CD4-positive, alpha-beta T cell treated with Interleukin-4 for 4 hours (primary cell): ENCODE measurements around the gene MGAT5.

ENCODE experiments used
- DNase-seq: peaks from one replicate; pipeline ENCODE4 v3.0.0-alpha.2; 2020

MGAT5 gene

DNA sequence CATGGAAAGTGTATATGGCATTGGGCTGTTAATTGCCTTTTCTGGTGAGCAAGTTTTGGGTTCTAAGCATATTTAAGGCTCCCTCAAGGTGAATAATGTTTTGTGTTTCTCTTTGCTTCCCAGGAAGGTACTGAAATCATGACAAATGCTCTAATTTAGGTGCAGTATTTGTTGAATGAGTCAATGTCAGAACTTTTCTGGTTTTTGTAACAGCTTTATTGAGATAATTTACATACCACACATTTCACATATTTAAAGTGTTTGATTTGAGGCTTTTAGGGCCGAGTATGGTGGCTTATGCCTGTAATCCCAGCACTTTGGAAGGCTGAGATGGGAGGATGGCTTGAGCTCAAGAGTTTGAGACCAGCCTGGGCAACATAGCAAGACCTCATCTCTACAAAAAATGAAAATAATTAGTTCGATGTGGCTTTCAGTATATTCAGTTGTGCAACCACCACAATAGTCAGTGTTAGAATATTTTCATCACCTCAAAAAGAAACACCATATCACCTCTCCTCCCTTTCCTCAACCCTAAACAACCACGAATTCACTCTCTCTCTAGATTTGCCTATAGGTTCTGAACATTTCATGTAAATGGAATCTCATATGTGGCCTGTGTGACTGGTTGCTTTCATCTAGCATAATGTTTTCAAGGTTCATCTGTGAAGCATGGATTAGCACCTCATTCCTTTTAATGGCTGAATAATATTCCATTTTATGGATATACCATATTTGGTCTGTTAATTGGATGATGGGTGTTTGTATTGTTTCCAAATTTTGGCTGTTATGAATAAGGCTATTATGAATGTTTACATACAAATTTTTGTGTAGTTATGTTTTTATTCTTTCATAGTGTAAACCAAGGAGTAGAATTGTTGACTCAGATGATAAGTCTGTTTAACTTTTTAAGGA lies 54.9 kb downstream of the MGAT5 start:
- DNase-seq: no peak

GRCh38 chr2:134310107-134311079 lies 56.5 kb downstream of the MGAT5 start:
- DNase-seq: no peak

DNA sequence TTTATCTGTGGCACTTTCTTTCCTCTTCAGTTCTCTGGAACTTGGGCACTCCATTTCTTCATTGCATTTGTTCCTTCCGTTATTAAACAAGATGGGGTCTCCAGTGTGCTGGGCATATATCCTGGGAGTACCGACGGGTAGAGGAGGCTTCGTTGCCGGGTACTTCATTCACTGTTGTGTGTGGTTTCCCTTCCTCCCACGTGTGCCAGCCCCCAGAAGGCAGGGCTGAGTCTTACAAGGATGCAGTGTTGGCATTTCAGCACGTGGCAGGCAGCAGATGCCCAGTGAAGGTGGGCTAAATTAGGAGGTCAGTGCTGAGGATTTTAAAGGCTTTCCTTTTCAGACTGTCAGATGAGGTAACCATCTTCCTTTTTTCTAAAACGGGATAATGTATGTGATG lies 58.6 kb downstream of the MGAT5 start:
- no peak for DNase-seq

DNA sequence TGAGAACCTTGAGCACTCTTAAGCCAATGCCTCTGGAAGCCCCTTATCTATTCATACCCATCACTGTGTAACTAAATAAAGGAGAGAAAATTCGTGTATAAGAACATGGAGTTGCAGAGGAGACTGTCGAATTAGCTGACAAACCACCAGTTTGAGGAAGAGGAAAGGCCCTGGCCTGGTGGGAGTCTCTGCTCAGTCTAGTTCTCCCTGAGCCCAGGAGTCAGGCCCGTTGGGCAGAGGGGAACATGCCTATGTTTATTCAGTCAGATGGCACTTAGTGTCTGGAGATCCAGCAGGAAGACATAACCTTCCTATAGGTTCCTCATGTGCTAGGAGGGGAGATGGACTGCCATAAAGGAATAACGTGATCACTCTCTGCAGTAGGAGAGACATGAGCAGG lies 60.3 kb downstream of the MGAT5 start:
- DNase-seq: no peak

- DNase-seq: no peak
Observed at GRCh38 chr2:134314681-134315368, 61.0 kb downstream of the MGAT5 start.

- DNase-seq: no peak
Observed at GRCh38 chr2:134315471-134315870, 61.6 kb downstream of the MGAT5 start.

GRCh38 chr2:134319596-134320254 lies 65.9 kb downstream of the MGAT5 start:
- DNase-seq: peak; percentile 23

- DNase-seq: peak; percentile 50
Observed at GRCh38 chr2:134320930-134321329, 67.1 kb downstream of the MGAT5 start.

GRCh38 chr2:134323777-134324176 lies 69.9 kb downstream of the MGAT5 start:
- no peak for DNase-seq

DNA sequence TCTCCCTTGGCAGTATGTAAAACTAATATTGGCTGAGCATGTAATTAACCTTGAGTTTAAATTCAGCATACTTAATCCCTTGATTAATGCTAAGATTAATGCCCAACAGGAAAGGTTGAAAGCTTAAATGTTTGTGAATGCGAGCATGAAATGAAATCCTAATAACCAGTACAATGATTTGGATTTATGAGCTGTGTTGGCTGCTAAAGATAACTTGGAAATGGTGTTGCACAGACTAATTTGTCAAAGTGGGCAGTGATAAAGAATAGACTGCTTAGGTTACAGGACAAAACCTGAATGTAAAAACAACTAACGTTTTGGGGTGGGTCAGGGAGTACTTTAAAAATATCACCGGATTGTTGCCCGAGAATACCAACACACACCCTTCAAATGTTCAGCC lies 70.6 kb downstream of the MGAT5 start:
- DNase-seq: no peak

DNA sequence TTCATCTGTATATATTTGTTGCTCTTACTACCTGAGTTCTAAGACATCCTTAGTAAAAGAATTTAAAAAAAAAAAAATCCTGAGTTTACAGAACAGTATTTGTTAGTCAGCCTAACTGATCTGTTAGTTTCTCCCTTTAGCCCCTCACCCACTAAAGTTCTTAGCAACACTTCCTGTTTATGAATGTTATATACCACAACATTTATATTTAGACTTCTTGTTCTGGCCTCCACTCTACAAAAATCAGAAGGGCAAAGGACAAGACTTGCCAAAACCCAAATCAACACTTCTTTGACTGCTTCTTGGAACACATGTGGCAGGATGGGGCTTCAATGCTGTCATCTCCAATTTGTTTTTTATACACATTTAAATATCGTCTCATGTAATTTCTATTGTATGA lies 71.1 kb downstream of the MGAT5 start:
- DNase-seq: peak; percentile 80

- DNase-seq: no peak
Observed at GRCh38 chr2:134325696-134326095, 71.8 kb downstream of the MGAT5 start.

DNA sequence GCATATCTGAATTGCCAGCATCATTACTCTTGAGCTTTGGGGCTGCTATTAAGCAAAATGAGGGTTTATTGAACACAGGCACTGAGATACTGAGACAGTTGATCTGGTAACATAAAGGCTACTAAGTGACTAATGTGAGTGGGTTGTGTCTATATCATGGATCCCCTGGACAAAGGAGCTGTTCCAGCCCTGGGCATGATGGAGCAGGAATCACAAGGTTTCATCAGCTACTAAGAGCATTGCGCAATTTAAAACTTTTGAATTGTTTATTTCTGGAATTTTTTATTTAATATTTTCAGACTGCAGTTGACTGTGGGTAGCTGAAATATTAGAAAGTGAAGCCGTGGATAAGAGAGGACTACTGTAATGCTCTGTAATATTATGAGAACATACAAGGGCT lies 73.5 kb downstream of the MGAT5 start:
- no peak for DNase-seq

GRCh38 chr2:134331081-134331480 lies 77.2 kb downstream of the MGAT5 start:
- DNase-seq: no peak

- DNase-seq: no peak
Observed at GRCh38 chr2:134333646-134334189, 79.8 kb downstream of the MGAT5 start.

DNA sequence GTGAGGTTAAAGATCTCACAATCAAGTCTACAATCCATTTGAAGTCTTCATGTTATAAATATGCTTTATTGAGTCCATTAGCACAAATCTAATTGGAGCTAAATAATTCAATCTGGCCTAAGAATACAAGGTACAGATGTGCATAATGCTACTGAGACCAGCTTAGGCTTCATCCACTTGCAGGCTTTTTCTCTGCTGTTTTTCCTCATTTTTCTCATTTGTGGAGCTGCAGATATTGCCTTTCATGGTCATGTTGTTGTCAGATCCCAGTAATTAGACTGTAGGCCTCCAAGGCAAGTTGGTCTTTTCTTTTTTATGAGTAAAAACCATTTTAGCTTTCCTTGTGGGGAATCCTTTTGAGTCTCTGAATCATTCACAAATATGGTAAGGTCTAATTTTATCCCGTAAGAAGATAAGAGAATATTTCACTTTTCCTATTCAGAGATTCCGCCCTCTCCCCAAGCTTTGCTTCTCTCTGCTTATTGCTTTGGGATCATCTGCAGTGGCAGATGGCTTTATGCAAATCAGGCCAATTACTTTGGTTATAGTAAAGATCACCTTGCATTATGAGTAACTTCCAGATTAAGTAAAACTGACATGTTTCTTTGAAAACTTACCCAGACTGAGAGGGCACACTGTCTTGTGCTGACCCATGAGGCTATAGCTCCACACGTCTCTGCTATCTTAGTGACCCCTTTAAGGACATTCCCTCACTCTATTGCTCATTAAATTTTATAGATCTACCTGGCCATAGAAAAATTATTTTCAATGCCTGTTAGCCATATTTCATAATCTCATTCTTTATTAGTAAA lies 80.9 kb downstream of the MGAT5 start:
- no peak for DNase-seq

DNA sequence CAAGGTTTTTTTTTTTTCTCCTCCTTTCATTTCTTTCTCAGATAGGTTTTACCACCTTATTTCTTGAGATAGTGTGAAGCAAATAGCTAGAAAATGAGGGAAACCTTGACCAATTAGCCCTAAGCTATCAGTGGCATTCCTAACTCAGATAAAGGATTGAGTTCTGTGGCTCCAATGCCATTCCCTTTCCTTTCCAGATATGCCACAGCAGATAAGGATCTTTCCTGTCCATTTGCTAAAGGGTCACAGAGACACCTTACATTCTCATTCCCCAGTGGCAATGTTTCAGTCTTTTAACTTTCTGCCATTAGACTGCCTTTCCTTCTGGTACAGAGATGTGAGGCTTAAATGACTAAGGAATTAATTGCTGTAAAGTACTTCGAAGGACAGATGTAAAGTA lies 81.7 kb downstream of the MGAT5 start:
- no peak for DNase-seq

DNA sequence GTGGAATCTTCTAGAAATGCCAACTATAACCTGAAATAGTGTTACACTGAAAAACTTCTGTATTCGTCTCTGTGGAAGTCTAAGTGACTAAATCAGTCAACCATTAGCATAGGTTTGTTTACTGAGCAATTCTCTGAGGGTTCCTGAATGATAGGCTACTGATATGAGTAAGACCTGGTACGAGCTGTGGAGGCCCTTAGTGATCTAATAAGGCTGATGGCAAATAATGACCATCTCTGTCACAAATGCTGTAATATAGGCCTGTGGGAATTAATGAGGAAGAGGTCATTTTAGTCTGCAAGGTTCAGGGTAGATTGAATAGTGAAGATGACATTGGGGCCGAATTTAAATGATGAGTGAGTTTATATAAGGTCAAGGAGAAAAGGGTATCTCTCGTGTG lies 82.5 kb downstream of the MGAT5 start:
- no peak for DNase-seq

GRCh38 chr2:134336921-134337320 lies 83.0 kb downstream of the MGAT5 start:
- no peak for DNase-seq

- DNase-seq: no peak
Observed at GRCh38 chr2:134337631-134338030, 83.8 kb downstream of the MGAT5 start.

- no peak for DNase-seq
Observed at GRCh38 chr2:134338208-134338607, 84.3 kb downstream of the MGAT5 start.
